HL-60/S4 (cell line): Measurements from ENCODE around the gene TAS1R3.
"Not testable (repeated sequence)": the region's sequence is repeated elsewhere in the genome, so short reads cannot be mapped to it uniquely, and the experiment has no call there.

Experiments used
- in situ Hi-C: fragments of 300-500 bp; cut with MboI; formaldehyde crosslinking; loops from 2 replicates; pipeline ENCODE4 v1.14.3; 2022; ENCODE audit warnings: low sequenced_read_pairs

TAS1R3 gene

DNA sequence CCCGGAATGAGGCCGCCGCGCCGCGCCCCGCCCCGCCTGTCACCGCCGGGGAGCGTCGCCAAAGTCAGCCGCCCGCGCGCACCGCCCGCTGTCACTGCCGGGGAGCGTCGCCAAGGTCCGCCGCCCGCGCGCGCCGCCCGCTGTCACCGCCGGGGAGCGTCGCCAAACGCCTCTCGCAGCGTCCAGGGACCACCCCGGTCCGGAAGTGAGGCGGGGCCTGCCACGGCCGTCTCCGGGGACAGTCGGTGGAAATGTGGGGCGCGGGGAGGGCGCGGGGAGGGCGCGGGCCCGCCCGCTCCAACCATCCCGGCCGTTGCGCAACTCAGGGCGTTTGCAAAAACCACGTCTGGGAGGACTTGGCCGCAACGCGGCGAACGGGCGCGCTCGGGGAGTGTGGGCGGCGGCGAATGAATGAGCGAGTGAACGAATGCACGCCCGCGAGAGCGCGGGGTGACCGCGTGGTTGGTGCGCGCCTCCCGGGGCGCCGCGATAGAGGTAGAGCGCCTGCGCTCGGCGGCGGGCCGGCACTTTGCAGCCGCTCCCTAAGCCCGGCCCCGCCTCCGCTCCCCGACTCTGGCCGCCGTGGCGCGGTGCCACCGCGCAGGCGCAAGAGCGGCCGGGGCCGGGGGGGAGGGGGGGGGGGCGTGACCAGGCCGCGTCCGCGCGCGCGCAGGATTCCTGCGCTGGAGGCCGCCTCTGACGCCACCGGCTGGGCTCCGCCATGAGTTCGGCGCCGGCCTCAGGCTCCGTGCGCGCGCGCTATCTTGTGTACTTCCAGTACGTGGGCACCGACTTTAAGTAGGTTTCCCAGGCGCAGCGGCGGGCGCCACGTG, 22.9 kb upstream of the TAS1R3 start, which contains the start of the genes ACAP3 and PUSL1:
Gene ACAP3, minus strand, starts transcription at position 8 of the 833 bp plus-strand sequence. CDS start 115 bp downstream, outside the sequence.
Gene PUSL1, plus strand, starts transcription at position 675 of the 833 bp plus-strand sequence. Its CDS starts 47 bp downstream, at position 722.
- in situ Hi-C loops, result no loop called here

DNA sequence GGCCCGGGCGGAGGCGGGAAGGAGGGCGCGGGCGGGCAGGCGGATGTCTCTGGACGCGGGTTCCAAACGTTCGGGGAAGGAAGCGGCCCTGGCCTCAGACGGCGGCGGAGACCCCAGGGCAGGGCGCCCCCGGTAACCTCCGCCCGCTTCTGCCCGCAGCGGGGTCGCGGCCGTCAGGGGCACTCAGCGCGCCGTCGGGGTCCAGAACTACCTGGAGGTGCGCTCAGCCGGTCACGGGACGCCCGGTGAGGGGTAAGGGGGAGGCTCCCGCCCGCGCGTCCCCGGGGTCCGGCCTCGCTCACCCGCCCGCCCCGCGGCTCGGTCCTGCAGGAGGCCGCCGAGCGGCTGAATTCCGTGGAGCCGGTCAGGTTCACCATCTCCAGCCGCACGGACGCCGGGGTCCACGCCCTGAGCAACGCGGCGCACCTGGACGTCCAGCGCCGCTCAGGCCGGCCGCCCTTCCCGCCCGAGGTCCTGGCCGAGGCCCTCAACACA, 22.3 kb upstream of the TAS1R3 start:
- in situ Hi-C loops, result no loop called here

DNA sequence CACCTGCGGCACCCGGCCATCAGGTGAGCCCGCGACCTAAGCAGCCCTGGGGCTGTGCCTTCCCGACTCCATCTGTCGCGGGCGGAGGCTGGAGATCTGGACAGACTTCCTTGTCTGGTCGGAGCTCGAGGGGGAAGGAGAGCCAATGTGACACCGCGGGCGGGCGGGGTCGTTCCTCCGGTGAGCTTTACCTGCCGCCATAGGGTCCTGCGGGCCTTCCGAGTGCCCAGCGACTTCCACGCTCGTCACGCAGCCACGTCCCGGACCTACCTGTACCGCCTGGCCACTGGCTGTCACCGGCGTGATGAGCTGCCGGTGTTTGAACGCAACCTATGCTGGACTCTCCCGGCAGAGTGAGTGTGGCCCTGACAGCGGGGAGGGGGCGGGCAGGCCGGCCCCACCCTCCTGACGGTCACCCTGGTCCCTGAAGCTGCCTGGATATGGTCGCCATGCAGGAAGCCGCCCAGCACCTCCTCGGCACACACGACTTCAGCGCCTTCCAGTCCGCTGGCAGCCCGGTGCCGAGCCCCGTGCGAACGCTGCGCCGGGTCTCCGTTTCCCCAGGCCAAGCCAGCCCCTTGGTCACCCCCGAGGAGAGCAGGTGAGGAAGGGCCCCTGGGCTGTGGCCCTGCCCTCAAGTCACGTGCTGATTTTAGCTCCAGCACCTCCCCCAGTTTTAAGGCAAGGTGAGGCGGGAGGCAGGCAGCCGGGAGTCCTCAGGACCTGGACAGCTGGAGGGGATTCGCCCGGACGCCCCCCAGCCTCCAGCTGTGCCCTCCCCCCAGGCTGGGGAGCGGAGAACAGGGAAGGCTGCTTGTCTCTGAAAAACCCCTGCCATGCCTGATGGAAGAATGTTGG, 21.6 kb upstream of the TAS1R3 start:
- in situ Hi-C loops, result no loop called here

DNA sequence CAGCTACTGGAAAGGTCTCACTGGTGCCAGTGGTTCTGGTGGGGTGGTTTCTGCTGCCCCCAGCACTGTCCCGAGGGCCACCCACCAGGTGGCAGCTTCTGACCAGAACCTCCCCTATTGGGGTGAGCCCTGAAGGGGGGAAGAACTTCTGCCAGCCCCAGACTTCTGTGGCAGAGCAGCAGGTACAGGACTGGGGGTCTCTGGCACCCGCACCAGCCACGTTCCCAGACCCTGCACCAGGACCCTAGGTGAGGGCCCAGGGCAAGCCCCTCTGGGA, 21.0 kb upstream of the TAS1R3 start:
- in situ Hi-C loops, result no loop called here

DNA sequence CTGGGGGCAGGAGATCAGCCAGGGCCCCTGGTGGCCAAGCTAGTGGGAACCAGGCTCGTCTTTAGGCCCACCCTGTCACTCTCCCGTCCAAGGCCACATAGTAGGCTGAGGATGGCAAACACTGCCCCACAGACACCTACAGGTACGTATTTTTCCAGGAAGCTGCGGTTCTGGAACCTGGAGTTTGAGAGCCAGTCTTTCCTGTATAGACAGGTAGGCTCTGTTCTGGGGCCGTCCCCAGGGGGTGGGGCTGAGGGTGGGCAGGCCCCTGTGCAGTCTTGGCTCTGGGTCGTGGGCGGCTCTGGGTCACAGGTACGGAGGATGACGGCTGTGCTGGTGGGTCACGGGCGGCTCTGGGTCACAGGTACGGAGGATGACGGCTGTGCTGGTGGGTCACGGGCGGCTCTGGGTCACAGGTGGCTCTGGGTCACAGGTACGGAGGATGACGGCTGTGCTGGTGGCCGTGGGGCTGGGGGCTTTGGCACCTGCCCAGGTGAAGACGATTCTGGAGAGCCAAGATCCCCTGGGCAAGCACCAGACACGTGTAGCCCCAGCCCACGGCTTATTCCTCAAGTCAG, 20.5 kb upstream of the TAS1R3 start:
- in situ Hi-C loops, result no loop called here

DNA sequence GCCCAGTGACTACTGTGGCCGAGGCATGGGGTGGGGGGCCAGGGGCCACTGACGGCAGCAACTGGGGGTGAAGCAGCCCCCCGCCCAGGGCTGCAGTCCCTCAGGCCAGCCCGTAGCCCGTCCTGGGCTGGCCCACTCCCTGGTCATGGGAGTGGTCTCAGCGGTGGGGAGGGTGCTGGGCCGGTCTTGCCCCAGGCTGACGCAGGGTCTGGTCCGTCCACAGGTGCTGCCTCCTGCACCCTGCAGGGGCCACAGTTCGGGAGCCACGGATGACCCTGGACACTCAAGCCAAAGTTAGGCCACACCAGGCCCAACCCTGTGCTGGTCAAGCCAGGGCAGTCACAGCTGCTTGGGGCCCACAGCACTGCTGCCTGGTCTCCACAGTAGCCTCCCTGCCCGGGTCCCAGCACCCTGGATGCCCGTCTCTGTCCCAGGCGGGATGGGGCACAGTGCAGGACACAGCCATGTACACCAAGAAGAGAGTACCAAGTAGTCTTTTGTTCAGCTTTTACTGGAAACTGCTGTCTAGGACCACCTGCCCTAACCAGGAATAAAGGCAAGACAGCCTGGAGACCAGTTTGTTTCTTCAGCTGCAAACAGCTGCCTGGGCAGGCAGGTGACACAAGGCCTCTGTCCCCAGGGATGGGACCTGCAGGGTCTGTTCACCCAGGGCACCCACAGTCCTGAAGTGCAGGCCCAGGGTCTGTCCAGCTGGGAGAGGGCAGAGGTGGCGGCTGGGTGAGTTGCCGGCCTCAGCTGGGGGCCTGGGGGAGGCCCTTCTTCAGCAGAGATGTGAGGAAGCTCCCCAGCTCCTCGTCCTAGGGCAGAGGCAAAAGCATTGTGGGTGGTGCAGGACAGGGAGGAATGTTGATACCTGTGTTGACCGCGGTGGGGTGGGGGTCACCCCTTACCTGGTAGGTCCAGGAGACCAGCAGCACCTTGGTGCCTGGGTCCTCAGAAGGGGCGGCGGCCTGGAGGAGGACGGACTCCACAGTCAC, 19.7 kb upstream of the TAS1R3 start:
- in situ Hi-C loops, result no loop called here

DNA sequence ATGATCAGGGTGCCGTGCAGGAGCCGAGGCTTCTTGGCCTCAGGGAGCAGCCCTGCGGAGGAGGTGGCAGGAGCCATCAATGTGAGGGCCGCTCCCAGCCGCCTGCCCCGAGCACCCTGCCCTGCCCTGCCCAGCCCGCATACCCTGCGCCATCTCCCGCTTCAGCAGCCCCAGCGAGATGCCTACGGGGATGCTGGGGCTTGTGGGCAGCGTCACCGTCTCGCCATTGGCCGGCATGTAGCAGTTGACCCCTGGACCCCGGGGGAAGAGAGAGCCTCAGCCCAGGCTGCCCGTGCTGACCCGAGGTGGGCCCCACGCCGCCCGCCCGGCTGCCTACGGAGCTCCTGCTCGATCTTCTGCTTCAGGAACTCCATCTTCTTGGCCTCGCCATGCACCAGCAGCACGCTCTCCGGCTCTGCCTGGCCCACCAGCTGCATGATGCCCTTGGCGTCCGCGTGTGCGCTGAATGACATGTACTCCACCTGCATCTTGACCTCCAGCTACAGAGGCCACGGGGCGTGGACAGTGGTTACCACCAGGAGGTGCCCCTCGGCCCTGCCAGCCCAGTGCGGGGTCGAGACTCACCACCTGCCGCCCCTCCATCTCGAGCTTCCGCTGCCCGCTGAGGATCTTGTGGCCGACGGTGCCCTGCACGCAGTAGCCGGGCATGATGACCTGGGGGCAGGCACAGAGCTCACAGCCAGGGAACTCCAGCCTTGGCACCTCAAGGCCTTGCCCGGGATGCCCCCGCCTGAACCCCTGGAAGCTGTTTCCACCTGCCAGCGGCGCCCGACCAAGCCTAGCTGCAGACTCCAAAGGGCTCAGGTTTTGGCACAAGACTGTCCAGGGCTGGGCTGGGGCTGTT, 18.4 kb upstream of the TAS1R3 start:
- in situ Hi-C loops, result no loop called here

DNA sequence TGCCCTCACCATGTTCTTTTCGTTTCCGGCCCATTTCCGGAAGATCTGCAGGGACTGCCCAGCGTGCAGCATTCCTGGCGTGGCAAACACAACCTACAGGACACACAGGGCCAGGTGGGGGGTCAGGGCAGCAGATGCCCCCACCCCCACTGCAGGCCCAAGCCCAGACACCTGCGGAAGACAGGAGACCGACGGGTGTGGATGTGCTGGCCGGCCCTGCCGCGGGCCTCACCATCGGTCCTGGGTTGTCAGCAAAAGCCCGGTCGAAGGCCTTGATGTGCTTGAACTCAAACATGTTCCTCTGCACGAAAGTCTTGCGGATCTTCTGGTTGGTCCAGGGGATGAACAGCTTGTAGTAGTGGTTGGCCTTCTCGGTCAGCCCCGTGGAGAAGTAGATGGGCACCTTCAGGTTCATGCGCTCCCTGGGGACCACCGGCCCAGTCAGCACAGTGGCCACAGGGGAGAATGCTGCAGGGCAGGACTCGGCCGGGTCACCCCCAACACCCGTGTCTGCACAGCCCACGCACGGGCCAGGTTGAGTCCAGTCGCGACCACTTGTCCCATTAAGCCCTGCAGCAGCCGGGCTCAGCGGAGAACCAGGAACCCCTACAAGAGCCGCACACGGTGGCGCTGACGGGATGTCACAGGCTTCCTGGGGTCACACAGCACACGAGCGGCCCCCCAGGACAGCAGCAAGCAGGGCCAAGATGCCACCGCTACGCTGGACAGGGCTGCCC, 17.4 kb upstream of the TAS1R3 start:
- in situ Hi-C loops, result no loop called here

DNA sequence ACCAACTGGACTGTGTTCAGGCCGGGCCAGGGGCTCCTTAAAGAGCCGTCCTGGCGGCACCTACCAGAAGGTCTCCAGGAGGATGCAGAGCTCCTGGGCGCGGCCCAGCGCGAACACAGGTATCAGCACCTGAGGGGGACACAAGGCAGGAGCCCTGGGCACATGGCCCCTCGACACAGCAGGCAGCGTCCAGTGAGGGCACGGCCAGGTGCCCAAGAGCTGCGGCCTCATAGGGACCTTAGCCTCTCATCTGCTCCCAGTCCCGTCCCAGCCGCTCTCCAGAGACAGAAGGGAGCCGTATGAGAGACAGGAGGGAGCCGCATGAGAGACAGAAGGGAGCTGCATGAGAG, 16.9 kb upstream of the TAS1R3 start:
- in situ Hi-C loops, result no loop called here

DNA sequence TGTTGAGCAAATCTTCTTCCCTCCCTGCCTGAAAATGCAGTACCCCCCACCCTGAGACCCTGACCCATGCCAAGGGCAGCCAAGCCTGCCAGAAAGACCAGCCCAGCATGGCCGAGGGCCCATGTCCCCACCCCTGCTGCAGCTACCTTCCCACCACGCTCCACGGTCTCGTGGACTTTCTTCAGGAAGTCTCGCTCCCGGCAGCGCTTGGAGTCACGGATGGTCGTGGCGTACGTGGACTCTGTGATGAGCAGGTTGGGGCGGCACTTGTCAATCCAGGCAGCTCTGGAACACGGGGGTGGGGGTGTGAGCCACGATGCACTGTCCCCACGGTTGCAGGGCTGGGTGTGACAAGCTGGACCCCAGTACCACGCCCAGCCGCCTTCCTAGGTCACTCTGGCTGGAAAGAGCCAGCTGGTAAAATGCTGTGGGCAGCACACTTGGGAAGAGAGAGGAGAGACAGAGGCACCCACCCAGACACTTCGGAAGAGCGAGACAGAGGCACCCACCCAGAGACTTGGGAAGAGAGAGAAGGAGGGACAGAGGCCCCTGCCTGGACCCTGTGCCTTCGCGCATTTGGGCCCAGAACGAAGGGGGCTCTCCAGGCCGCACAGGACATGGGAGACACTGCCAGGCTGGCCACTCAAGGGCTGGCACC, 16.3 kb upstream of the TAS1R3 start:
- in situ Hi-C loops, result no loop called here

DNA sequence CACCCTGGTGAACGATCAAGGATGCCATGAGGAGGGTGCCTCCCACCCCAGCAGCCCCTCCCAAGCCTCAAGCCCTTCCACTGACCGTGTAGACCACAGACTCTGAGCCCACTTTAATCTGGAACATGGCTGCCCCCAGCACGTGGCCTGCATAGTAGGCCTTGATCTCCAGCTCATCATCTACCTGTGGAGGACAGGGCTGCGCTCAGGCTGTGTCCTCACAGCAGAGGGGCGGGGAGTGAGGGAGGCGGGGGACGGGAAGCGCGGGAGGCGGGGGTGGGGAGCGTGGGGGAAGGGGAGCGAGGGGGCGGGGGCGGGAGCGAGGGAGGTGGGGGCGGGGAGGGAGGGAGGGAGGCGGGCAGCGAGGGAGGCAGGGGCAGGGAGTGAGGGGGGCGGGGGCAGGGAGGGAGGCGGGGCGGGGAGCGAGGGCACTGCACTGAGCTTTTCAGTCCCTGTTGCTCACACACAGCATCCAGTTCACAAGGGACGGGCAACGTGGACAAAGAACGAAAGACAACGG, 15.6 kb upstream of the TAS1R3 start:
- in situ Hi-C loops, result no loop called here

DNA sequence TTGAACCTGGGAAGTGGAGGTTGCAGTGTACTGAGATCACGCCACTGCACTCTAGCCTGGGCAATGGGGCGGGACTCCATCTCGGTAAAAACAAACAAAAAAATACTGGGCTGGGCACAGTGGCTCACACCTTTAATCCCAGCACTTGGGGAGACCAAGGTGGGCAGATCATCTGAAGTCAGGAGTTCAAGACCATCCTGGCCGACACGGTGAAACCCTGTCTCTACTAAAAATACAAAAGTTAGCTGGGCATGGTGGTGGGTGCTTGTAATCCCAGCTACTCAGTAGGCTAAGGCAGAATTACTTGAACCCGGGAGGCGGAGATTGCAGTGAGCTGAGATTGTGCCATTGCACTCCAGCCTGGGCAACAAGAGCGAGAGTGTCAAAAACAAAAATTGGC, 14.9 kb upstream of the TAS1R3 start:
- in situ Hi-C loops, result not testable (repeated sequence)

DNA sequence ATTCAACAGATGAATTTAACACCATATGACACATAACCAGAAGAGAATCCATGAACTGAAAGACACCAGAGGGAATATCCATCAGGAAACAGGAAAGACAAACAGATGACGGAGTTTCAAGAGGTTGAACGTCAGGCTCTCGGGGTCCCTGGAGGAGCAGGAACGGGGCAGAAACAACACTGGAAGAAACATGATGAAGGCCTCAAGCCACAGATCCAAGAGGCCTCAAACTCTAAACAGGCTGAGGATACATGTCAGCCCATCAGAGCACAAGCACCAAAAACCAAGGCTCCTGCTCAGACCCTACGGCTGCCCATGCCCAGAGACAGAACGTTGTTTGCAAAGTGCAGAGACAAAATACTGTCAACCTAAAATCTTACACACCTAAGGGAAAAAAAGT, 13.7 kb upstream of the TAS1R3 start:
- in situ Hi-C loops, result no loop called here

DNA sequence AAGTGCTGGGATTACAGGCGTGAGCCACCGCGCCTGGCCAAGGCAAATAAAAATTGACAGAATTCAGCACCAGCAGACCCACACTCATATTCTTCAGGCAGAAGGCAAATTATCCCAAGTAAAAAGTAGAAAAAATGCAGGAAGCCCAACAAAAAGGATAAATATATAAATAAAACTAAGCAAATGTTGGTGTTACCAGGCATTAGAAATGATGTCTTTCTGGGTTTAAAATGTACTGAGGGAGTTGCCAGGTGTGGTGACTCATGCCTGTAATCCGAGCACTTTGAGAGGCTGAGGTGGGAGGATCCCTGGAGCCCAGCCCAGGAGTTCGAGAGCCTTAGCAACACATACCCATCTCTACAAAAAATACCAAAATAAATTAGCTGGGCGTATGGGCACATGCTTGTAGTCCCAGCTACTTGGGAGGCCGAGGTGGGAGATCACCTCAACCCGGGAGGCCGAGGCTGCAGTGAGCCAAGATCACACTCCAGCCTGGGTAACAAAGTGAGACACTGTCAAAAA, 12.9 kb upstream of the TAS1R3 start:
- in situ Hi-C loops, result no loop called here

DNA sequence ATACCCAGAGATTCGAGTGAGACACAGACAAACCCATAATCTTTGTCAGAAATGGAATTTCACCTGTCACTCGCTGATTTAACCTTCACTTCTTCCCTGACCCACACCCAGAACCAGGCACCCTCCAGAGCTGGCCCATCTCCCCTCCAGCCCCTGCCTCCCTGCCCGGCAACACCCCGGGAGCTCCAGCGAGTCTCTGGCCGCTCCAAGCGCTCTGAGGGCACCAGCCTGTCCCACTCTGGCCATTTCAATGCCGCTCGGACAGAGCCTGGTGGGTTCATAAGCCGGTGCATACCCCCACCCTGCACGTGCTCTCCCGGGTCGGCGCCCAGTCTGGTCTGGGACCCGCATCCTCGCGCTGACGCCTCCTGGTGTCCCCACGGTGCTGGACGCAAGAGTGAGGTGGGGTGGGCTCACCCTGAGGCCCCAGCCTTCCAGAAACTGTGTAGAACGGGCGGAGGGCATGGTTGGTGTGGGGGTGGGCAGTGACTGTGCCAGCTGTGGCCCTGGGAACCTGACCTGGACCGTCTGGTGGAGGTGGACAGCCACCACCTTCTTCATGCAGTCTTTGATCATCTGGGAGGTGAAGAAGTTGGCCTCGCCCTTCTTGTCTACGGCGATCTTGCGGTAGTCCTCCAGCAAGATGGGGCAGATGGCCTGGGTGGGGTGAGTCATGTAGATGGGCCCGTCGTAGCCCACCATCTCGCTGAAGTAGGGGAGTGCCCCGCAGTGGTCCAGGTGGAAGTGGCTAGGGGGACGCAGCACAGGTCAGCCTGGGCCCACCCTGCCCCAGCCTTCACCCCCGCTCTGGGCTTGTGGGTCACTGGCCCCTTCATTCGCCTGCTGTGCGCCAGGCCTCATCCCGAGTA, 12.1 kb upstream of the TAS1R3 start:
- in situ Hi-C loops, result no loop called here

DNA sequence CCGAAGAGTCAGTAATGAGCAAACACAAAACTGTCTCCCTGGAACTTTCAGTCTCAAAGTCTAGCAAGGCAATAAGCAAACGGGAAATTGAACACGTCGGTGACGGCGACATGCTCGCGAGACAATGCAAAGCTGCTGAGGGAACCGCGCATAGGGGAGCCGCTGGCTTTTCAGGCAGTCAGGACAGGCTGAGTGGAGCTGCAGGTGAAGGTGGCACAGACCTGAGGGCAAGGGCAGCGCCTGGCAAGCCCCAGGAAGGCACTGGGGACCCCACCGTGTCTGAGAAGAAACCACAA, 11.5 kb upstream of the TAS1R3 start:
- in situ Hi-C loops, result no loop called here
